Type B pancreatic cell (in vitro differentiated cells): ENCODE data around the gene ZCCHC14. TPM values are rescaled to one million over a fixed set of nuclear protein-coding genes. Genes with fewer than 3 reads are reported as not detected.
A peak's percentile ranks its signal among the peaks of the same experiment; 100 is the strongest.

Source experiments
- DNase-seq: peaks from one replicate; pipeline ENCODE4 v3.0.0; 2021; ENCODE audit warnings: mixed read lengths; ENCODE audit not compliant: unreplicated experiment; ENCODE audit errors: extremely low spot score
- H3K27ac Mint-ChIP-seq: 2 replicates; pipeline ENCODE4 v1.8.0; 2021; ENCODE audit warnings: mild to moderate bottlenecking, mixed read lengths
- H3K27me3 Mint-ChIP-seq: 2 replicates; pipeline ENCODE4 v1.8.0; 2021; ENCODE audit warnings: mixed read lengths
- H3K36me3 Mint-ChIP-seq: 2 replicates; pipeline ENCODE4 v1.8.0; 2021; ENCODE audit warnings: mixed read lengths
- H3K4me1 Mint-ChIP-seq: one replicate; pipeline ENCODE4 v1.8.0; 2021; ENCODE audit warnings: mixed read lengths; ENCODE audit not compliant: unreplicated experiment
- H3K4me3 Mint-ChIP-seq: 2 replicates; pipeline ENCODE4 v1.8.0; 2021; ENCODE audit warnings: mild to moderate bottlenecking, mixed read lengths
- H3K9me3 Mint-ChIP-seq: 2 replicates; pipeline ENCODE4 v1.8.0; 2021; ENCODE audit warnings: mixed read lengths
- long read RNA-seq: library from polyadenylated mRNA; unstranded; transcript quantifications from one replicate; pipeline ENCODE4 v2.0.0, GENCODE V29; 2020
- total RNA-seq: library from RNA; stranded (reverse); gene quantifications from 2 replicates; pipeline ENCODE4 v1.2.1, GENCODE V29; 2021; ENCODE audit warnings: low replicate concordance
- TF ChIP-seq, protein P1 (sequence below): fragments of 200-600 bp; sonication (generic); conservative IDR thresholded peaks from 2 replicates; pipeline ENCODE4 v1.5.0; 2021; ENCODE audit warnings: antibody characterized with exemption, mild to moderate bottlenecking

The ZCCHC14 gene
- 23.5 and 32.3 TPM in 2 replicates for total RNA-seq
- long read RNA-seq, partial matches to known transcripts: 1 of 8 reads
- long read RNA-seq, other reads (novel, unspliced or antisense): 7 of 8 reads

DNA sequence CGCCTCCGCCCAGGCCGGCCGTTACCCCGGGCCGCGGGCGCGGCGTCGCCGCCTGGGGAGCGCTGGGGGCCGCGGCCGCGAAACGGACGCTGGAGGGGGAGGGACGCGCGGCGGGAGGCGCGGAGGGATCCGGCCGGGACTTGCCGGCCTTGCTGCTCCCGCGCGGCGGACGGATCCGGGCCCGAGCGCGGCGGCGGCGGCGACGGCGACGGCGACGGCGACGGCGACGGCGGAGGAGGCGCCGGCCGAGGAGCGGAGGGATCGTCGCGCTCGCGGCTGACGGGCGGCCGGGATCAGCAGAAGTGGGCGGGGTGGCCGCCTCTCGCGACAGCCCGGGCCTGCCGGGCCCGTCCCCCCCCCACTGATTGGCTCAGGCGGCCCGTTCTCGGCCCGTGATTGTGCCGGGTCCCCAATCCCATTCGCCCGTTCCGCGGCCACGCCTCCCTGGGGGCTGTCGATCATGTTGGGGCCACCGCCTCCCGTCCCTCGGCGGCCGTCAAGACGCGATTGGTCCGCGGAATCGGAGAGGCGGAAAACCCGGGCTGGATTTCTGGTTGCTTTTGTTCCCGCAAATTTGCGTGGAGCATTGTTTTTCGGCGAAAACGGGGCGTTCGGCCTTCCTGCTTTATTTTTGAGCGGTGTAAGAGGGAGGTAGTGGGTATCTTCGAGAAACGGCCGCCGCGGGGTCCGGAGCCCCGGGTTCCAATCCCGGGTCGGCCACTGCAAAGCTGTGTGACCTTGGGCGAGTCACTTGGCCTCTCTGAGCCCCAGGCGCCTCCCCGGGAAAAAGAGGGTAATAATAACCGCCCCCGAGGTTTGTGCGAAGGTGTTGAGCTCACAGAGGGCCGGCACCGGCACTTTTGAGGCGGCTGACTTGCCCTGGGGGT lies at the start of gene ZCCHC14:
Gene ZCCHC14 (minus strand): TSS at position 304 of the 887 bp plus-strand sequence. CDS start 786 bp downstream, outside the sequence.
- Mint-ChIP-seq H3K9me3 (no peaks in the 10 kb centered on the region), H3K36me3 (no peaks in the 10 kb centered on the region), H3K4me3 (peak within 1 kb of the TSS; percentile 88), H3K27ac (peak within 1 kb of the TSS; percentile 88), H3K4me1 (peaks cover 28% of the 10 kb centered on the region), H3K27me3 (peaks cover 3% of the 10 kb centered on the region)
- DNase-seq: peak; percentile 99
- TF ChIP-seq, protein P1, sequence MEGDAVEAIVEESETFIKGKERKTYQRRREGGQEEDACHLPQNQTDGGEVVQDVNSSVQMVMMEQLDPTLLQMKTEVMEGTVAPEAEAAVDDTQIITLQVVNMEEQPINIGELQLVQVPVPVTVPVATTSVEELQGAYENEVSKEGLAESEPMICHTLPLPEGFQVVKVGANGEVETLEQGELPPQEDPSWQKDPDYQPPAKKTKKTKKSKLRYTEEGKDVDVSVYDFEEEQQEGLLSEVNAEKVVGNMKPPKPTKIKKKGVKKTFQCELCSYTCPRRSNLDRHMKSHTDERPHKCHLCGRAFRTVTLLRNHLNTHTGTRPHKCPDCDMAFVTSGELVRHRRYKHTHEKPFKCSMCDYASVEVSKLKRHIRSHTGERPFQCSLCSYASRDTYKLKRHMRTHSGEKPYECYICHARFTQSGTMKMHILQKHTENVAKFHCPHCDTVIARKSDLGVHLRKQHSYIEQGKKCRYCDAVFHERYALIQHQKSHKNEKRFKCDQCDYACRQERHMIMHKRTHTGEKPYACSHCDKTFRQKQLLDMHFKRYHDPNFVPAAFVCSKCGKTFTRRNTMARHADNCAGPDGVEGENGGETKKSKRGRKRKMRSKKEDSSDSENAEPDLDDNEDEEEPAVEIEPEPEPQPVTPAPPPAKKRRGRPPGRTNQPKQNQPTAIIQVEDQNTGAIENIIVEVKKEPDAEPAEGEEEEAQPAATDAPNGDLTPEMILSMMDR: no peak

DNA sequence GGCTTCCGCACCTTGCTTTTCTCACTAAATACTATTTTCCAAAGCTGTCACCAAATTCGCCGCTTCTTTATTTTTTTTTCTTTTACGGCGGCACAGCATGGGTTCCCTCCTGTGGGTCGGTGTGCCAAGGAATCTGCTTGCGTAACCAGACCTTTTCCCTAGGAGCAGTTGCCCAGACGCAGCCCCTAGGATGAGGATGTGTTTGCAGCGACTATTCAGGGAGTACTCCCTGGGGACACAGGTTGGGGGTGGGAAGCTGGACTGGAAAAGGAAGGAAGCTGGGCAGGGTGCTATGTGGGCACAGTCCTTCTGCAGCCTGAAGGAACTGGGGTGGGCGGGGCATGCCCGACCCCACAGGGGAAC lies 49.0 kb upstream of the ZCCHC14 start:
- peaks cover 18% of the 10 kb centered on the region for H3K4me1 Mint-ChIP-seq
- no peaks in the 10 kb centered on the region for H3K36me3 Mint-ChIP-seq
- H3K4me3 Mint-ChIP-seq: no peak overlapping the region
- TF ChIP-seq, protein P1: no peak
- peaks cover 6% of the 10 kb centered on the region for H3K9me3 Mint-ChIP-seq
- no peak for DNase-seq
- H3K27ac Mint-ChIP-seq: no peak overlapping the region
- peaks cover 24% of the 10 kb centered on the region for H3K27me3 Mint-ChIP-seq

DNA sequence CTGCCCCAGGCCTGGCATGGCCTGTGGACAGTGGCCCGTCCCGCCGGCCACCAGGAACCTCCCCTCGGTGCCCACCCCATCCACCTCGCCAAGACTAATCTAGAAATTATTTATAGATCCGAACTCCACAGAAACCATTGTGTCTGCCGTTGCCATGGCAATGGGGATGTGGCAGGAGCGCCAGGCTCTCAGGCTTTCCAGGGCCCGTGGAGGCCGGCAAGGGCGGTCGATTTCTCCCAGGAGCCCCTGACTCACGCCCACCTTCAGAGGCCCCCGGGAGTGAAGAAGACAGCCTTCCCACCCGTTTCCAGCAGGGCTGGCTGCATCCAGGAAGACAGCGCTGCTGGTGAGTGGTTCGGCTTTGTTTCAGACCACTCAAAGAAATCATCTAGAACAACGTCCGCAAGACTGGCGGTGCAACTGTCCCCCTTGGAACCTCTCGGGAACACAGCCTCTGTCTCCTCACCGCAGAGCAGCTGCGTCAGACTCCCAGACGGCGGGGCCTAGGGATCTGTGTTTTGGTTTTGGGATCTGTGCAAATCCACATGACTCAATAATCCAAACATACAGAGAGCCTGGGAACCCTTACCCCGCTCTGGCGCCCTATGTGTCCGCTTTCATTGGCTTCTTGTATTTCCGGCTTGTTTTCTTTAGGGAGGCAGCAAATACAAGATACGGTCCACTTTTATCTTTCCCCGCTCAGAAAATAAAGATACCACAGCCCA lies 48.5 kb upstream of the ZCCHC14 start:
- DNase-seq: no peak

DNA sequence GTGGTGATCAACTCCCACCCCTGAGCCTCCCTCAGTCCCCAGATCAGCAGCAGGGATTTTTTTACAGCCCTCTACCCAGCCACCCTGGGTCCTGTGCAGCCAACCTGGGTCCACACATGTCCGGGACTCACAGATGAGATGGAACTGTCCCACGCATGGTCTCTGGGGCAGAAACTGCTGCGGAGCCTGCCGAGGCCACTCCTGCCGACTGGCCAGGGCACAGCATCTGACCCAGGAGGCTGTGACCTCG lies 48.0 kb upstream of the ZCCHC14 start:
- Mint-ChIP-seq H3K4me1 (peaks cover 18% of the 10 kb centered on the region), H3K9me3 (no peaks in the 10 kb centered on the region), H3K27ac (no peak overlapping the region), H3K36me3 (no peaks in the 10 kb centered on the region), H3K4me3 (no peak overlapping the region), H3K27me3 (peaks cover 27% of the 10 kb centered on the region)
- TF ChIP-seq, protein P1: no peak
- no peak for DNase-seq

More for the DNA sequence above, 48.5 kb upstream of the ZCCHC14 start:
- H3K36me3 Mint-ChIP-seq: no peaks in the 10 kb centered on the region
- no peak overlapping the region for H3K27ac Mint-ChIP-seq
- peaks cover 18% of the 10 kb centered on the region for H3K4me1 Mint-ChIP-seq
- peaks cover 25% of the 10 kb centered on the region for H3K27me3 Mint-ChIP-seq
- H3K9me3 Mint-ChIP-seq: peaks cover 2% of the 10 kb centered on the region
- no peak overlapping the region for H3K4me3 Mint-ChIP-seq
- TF ChIP-seq, protein P1: no peak

DNA sequence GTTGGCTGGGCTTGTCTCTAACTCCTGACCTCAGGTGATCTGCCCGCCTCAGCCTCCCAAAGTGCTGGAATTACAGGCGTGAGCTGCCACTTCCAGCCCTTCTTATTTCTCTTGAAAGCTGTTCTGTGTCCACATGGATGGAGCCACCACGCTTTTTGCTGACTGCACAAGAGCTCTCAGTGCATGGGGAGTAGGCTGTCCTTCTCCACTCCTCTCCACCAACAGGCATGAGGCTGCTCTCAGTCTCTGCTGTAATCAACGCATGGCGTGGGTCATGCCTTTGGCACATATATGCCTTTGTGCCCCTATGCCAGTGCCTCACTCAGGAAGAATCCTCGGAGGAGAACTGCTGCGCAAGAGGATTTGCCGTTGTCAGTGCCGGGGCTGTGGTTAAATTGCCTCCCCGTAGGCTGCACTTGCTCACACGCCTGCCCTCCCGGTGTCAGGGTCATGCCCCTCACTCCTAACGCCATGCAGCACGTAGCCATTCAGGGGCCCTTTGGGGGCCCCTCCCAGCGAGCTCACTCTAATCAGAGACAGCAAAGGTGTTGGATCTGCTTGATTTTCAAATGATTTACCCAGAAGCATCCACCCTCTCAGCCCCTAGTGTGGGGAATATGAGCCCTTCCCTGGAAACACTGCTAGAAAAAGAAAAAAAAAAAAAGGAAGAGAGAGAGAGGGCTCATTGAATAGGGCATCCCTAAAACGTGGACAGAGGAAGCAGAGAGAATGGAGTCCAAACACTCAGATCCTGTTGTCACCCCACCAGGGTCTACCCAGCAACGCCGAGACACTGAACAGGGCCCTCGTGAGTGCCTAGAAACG lies 47.5 kb upstream of the ZCCHC14 start:
- H3K36me3 Mint-ChIP-seq: no peaks in the 10 kb centered on the region
- peaks cover 18% of the 10 kb centered on the region for H3K4me1 Mint-ChIP-seq
- H3K9me3 Mint-ChIP-seq: no peaks in the 10 kb centered on the region
- H3K27ac Mint-ChIP-seq: no peak overlapping the region
- H3K27me3 Mint-ChIP-seq: peaks cover 28% of the 10 kb centered on the region
- no peak overlapping the region for H3K4me3 Mint-ChIP-seq
- TF ChIP-seq, protein P1: no peak
- DNase-seq: no peak
